MG63 (cell line): ENCODE data around the gene ALOX12. TPM values are rescaled to one million over a fixed set of nuclear protein-coding genes. Genes with fewer than 3 reads are reported as not detected.

Experiments
- DNase-seq: peaks from one replicate; pipeline ENCODE4 v3.0.0-alpha.2; 2020
- H3K27me3 ChIP-seq: fragments of 250-450 bp; sonication (Bioruptor Pico); 2 replicates; pipeline ENCODE4 v1.5.1; 2020; ENCODE audit warnings: mild to moderate bottlenecking, moderate library complexity
- H3K36me3 ChIP-seq: fragments of 250-450 bp; sonication (Bioruptor Pico); 2 replicates; pipeline ENCODE4 v1.5.1; 2020; ENCODE audit warnings: mild to moderate bottlenecking, moderate library complexity
- H3K4me3 ChIP-seq: fragments of 250-450 bp; sonication (Bioruptor Pico); 2 replicates; pipeline ENCODE4 v1.5.1; 2020; ENCODE audit warnings: mild to moderate bottlenecking, moderate library complexity
- H3K9me3 ChIP-seq: fragments of 250-450 bp; sonication (Bioruptor Pico); 2 replicates; pipeline ENCODE4 v1.5.1; 2020; ENCODE audit warnings: mild to moderate bottlenecking, moderate library complexity
- total RNA-seq: library from RNA; depleted of rRNA; stranded (reverse); fragments of >200 nt; shearing (Covaris generic); gene quantifications from 2 replicates; pipeline ENCODE4 v1.2.3, GENCODE V29; 2014; ENCODE audit warnings: low replicate concordance

Gene ALOX12
- total RNA-seq, 1 experiment from 2014 or later: not detected

DNA sequence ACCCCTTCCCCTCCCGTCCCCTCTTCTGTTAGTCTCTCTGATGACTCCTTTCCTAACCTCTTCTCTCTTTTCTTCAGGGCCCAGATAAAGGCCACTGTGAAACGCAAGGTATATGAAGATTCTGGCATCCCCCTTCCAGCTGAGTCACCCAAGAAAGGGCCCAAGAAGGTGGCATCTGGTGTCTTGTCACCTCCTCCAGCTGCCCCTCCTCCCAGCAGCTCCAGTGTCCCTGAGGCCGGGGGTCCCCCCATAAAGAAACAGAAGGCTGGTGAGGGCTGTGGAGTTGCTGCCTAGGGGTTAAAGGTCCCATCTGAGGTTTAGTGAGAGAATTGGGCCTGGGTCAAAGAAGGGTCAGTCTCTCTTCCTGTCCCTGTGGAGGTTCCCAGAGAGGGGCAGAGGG, 20.6 kb downstream of the ALOX12 start:
- Histone ChIP-seq H3K27me3 (no peaks in the 10 kb centered on the region), H3K9me3 (no peaks in the 10 kb centered on the region), H3K4me3 (no peak overlapping the region), H3K36me3 (peaks cover 16% of the 10 kb centered on the region)
- DNase-seq: no peak

DNA sequence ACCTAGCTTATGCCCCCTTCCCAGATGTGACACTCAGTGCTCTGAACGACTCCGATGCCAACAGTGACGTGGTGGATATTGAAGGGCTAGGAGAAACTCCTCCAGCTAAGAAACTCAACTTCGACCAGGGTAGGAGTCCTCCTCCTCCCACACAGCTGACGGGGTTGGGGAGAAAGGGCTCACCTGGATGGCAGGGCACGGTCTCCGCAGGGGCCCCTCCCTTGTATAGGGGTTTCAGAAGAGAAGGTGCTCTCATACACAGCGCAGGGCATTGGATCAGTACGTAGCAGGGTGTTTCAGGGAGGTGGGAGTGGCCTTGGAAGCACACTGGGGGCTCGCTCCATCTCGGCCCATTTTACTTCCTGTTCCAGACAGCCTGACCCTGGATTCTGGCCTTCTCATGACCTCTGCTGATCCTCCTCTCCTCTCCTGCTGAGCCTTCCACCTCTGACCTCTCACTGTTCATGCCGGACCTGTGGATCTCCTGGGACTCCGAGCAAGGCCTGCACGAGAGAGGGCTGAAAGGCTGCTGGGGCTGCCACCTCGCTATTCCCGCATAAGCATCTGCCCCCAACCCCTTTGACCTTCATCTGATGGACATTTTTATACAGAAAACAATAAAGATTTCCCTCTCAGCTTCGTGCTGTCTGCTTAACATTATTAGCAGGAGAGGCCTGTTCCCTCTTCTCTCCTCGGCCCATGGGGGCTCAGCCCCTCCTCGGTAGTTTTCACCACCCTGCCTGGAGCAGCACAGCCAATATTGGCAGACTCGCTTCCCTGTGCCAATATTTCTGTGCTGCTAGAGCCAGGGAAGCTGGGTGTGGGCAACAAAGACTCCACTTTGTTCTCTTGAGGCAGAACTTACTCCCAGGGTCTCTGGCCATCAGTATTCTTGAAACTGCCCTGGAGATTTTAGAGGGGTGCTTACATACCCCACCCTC, 21.3 kb downstream of the ALOX12 start:
- peaks cover 16% of the 10 kb centered on the region for H3K36me3 ChIP-seq
- no peaks in the 10 kb centered on the region for H3K9me3 ChIP-seq
- no peak for DNase-seq
- H3K27me3 ChIP-seq: no peaks in the 10 kb centered on the region
- H3K4me3 ChIP-seq: no peak overlapping the region

DNA sequence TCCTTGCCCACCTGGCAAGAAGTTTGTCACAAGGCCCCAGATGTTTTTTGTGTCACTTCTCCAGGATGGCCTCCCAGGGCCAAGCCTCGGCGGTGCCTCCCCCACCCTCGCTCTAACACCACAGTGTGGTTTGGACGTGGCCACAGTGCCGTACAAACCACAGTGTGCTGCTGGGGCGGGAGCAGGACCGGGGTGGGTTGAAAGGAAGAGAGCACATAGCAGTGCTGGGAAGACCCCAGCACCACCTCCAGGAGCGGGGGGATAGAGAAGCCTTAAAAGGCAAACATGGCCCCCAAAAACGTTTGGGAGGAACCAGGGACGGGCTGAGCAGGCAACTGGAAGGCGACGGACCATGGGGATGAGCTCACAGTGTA, 22.0 kb downstream of the ALOX12 start:
- H3K27me3 ChIP-seq: no peaks in the 10 kb centered on the region
- peaks cover 16% of the 10 kb centered on the region for H3K36me3 ChIP-seq
- H3K9me3 ChIP-seq: no peaks in the 10 kb centered on the region
- no peak for DNase-seq
- H3K4me3 ChIP-seq: peak overlapping the region; percentile 54

DNA sequence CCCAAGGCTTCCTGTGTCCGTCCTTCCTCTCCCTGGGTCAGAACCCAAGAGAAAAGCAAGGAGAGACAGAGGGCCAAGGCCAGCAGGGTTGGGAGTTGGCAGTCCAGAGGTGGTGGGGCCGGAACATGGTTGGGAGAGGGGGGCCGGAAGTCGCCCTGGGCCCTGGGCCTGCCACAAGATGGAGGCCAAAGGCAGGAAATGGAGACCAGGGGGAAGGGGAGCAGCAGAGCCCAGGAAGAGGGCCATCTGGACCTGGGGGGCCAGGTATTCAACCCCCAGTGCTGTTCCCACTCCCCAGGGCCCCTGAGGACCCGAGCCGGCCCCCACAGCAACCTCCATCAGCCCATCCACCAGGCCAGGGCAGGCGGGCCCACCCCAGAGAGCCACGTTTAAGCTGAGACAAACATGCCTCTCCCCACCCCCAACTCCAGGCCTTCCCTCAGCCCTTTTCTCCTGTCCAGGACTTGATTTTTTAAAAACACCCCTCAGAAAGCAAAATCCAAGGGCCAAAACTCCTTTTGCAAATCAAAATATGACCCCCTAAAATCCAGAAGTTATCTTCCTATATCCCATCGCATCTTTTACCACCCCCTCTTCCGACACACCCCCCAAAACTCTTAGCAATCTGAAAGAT, 22.6 kb downstream of the ALOX12 start:
- peak overlapping the region; percentile 54 for H3K4me3 ChIP-seq
- H3K27me3 ChIP-seq: no peaks in the 10 kb centered on the region
- peaks cover 16% of the 10 kb centered on the region for H3K36me3 ChIP-seq
- DNase-seq: peak; percentile 81
- no peaks in the 10 kb centered on the region for H3K9me3 ChIP-seq

DNA sequence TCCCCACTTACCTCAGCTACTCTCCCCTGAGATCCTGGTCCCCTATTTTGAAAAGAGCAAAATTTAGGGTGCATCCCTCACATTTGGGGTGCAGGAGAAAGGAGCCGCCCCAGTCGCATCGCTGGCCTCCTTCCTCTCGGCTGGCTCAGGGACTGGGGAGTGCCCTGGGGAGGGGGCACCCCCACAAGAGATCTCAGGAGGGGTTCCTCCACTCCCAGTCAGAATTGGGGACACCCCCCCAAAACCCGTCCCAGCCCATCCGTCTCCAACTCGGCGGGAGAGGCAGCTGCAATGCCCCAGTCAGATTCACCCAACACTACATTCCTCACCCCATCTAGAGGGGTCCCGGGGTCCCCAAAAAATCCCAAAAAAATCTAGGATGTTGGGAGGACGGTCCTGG, 23.5 kb downstream of the ALOX12 start:
- no peak for DNase-seq
- no peaks in the 10 kb centered on the region for H3K27me3 ChIP-seq
- no peaks in the 10 kb centered on the region for H3K9me3 ChIP-seq
- H3K36me3 ChIP-seq: peaks cover 14% of the 10 kb centered on the region
- H3K4me3 ChIP-seq: peak overlapping the region; percentile 54

DNA sequence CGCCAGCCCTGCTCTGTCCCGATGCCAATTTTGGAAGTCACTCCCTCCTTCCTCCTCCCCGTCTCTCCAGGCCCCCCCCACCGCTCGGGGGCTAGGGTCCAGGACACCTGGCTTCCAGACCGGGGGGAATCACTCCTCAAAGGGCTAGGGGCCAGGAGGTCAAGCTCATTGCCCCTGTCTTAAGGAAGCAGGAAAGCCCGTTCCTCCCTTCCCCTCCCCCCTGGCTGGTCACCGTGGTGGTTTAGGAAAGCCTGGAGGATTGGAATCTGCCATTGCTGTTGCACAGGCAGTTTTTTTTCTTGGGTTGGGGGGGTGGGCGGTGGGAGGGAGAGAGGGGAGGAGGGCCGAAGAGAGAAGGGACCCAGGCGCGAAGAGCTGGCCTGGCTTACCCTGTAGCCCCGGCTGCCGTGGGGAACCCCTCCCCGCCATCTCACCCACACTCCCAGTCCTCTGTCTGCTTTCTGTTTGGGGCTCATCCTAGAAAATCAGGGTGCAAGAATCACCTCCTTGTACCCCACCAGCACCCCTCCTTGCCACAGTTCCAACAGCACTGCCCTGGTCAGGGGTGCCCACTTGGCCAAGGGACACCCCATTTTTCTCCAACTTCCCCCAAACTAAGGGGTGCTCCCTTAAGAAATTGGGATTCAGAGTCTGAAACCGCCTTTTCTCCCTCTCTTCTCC, 24.1 kb downstream of the ALOX12 start:
- H3K27me3 ChIP-seq: no peaks in the 10 kb centered on the region
- no peaks in the 10 kb centered on the region for H3K9me3 ChIP-seq
- H3K36me3 ChIP-seq: peaks cover 14% of the 10 kb centered on the region
- peak; percentile 65 for DNase-seq
- peak overlapping the region; percentile 54 for H3K4me3 ChIP-seq

DNA sequence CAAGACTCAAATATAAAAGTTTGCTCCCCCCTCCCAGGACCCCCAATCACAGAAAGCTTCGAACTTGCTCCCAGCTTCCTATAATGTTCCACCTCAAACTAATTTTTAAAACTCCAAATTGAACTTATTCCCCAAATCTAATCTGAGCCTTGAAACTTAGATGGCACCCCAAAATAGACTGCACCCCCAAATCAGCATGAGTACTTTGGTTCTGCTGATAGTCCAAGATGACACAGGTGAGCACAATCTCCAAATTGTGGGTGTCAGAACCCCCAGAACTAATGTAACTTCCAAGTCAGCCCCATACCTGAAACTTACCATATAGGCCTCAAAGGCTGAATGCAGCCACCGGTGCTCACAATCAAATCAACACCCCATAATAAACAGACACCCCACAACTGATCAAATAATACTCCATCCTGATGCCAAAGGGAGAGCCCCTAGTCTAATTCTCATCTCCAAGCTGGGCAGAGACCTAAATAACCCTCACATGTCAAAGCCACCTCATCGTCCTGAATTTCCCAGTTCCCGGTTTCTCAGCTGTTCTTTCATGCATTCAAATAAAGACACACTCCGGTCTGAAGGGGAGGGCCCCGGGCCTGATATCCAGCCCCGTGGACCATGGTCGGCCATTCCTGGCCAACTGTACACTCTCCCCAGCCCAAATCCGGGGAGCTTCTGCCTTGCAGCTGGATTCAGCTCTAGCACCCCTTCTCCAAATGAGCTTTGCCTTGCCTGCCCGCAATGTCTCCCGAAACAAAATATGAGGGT, 25.2 kb downstream of the ALOX12 start:
- peaks cover 12% of the 10 kb centered on the region for H3K36me3 ChIP-seq

DNA sequence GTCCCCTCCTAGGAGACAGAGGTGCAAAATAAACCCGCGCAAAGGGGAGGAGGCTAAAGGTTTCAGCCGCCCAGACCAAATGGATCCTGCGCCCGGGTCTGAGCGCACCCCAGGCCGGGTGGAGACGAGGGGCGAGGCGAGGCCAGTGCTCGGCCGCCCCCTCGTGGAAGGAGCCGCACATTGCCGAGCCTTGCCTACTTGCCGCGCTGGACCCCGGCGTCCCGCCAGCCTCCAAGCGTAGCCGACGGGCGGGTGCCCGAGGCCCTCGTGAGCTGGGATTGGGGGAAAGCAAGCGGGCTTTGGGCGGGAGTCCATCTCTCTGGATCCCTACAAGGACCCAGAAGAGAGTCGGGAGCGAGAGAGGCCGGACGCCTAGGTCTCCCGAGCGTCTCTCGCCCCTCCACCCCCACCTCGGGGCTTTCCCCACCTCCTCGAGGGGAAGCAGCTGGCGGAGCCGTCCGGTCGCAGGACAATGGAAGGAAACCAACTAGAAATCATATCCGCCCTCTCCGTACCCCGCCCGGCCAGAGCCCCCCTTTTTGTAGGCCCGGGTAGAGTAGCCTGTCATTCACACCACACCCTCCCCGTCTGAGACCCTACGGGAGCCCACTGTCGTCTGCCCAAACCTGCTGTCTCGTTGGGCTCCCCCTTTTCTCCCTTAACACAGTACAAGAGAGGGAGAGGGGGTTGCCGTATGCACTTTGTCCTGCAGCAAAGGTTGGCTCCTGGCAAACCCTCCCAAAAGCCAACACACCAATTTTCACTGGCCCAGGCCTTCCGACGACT, 26.3 kb downstream of the ALOX12 start:
- Histone ChIP-seq H3K36me3 (peaks cover 6% of the 10 kb centered on the region), H3K4me3 (peak overlapping the region; percentile 18), H3K27me3 (no peaks in the 10 kb centered on the region), H3K9me3 (no peaks in the 10 kb centered on the region)
- peak; percentile 72 for DNase-seq

More for the DNA sequence above, 25.2 kb downstream of the ALOX12 start:
- DNase-seq: no peak
- H3K4me3 ChIP-seq: no peak overlapping the region
- H3K27me3 ChIP-seq: no peaks in the 10 kb centered on the region
- H3K9me3 ChIP-seq: no peaks in the 10 kb centered on the region

DNA sequence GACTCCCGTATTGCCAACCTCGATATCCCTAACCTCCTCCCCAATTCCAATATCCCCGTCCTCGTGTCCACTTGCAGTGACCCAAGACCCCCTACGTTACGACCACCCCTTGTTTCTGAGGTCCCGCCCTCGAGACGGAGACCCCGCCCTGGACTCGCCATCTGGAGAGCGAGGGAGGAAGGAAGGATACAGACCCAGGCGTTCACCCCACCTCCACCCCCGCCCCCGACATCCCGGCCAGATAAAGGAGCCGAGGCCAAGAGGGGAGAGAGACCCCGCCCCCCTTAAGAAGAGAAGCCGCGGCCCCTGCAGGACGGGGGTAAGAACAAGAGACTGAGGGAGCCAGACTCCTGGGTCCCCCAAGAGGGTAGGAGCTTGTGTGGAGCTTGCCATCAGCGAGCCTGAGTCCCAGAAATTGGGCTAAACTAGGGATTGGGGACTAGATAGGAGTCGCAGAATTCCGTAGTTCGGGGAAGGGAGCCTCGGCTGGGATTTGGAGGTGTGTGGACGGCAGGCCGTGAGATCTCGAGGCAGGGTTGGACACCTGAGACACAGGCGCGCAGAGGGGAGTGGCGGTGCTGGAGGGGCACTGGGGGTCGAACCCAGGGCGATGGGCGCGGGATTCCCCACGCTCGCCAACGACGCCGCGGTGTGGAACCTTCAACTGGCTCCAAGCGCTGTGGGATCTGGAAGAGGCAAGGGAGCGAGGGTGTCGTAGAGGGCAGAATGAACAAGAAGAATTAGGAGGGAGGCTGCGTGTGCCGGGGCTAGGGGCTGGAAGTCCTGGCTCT, 27.1 kb downstream of the ALOX12 start, which contains the start of gene BCL6B:
Gene BCL6B, plus strand, starts transcription at position 270 of the 791 bp plus-strand sequence. CDS start 622 bp downstream, outside the sequence.
- DNase-seq: no peak
- Histone ChIP-seq H3K27me3 (no peaks in the 10 kb centered on the region), H3K9me3 (no peaks in the 10 kb centered on the region), H3K36me3 (peaks cover under 1% of the 10 kb centered on the region; the same call in 1 of the 2 replicates), H3K4me3 (peak within 1 kb of the TSS; percentile 18)

DNA sequence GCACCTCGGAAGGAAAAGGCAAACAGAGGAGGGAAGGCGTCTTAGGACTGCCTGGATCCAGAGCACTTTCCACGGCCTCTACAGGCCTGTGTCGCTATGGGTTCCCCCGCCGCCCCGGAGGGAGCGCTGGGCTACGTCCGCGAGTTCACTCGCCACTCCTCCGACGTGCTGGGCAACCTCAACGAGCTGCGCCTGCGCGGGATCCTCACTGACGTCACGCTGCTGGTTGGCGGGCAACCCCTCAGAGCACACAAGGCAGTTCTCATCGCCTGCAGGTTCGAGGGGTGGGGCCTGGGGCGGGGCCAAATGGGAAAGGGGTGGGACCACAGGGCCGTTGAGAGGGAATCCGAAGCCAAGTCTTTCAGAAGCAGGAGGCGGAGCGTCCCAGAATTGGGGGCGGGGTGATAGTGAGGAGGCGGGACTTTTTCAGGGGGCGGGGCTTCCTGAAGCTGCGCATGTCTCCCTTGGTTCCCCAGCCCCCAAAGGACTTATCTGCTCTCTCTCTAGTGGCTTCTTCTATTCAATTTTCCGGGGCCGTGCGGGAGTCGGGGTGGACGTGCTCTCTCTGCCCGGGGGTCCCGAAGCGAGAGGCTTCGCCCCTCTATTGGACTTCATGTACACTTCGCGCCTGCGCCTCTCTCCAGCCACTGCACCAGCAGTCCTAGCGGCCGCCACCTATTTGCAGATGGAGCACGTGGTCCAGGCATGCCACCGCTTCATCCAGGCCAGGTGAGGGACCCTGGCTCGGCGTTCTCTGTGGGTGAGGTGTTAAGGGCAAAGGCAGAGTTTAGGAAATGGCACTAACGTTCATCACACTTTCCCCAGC, 27.9 kb downstream of the ALOX12 start:
- no peak overlapping the region for H3K4me3 ChIP-seq
- H3K36me3 ChIP-seq: no peaks in the 10 kb centered on the region
- no peaks in the 10 kb centered on the region for H3K27me3 ChIP-seq
- DNase-seq: no peak
- H3K9me3 ChIP-seq: no peaks in the 10 kb centered on the region

DNA sequence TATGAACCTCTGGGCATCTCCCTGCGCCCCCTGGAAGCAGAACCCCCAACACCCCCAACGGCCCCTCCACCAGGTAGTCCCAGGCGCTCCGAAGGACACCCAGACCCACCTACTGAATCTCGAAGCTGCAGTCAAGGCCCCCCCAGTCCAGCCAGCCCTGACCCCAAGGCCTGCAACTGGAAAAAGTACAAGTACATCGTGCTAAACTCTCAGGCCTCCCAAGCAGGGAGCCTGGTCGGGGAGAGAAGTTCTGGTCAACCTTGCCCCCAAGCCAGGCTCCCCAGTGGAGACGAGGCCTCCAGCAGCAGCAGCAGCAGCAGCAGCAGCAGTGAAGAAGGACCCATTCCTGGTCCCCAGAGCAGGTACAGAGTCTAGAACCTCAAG, 28.5 kb downstream of the ALOX12 start:
- no peaks in the 10 kb centered on the region for H3K27me3 ChIP-seq

DNA sequence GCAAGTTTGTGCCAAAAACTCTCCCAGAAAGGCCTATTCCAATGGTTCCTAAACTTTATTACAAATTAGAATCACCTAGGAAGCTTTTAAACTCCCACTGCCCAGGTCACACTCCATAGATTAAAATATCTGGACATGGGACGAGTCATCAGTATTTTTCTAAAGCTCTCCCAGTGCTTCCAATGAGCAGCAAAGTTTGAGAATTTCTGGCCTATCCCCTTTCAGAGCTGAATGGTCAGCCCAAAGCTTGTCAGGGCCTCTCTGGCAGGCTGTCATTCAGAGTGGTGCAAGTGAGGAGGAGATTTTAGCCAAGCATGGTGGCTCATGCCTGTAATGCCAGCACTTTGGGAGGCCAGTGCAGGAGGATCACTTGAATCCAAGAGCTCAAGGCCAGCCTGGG, 29.4 kb downstream of the ALOX12 start:
- no peak overlapping the region for H3K4me3 ChIP-seq
- no peak for DNase-seq
- H3K36me3 ChIP-seq: no peaks in the 10 kb centered on the region
- H3K9me3 ChIP-seq: no peaks in the 10 kb centered on the region
- no peaks in the 10 kb centered on the region for H3K27me3 ChIP-seq

More for the DNA sequence above, 28.5 kb downstream of the ALOX12 start:
- no peak overlapping the region for H3K4me3 ChIP-seq
- no peaks in the 10 kb centered on the region for H3K36me3 ChIP-seq
- no peak for DNase-seq
- H3K9me3 ChIP-seq: no peaks in the 10 kb centered on the region

DNA sequence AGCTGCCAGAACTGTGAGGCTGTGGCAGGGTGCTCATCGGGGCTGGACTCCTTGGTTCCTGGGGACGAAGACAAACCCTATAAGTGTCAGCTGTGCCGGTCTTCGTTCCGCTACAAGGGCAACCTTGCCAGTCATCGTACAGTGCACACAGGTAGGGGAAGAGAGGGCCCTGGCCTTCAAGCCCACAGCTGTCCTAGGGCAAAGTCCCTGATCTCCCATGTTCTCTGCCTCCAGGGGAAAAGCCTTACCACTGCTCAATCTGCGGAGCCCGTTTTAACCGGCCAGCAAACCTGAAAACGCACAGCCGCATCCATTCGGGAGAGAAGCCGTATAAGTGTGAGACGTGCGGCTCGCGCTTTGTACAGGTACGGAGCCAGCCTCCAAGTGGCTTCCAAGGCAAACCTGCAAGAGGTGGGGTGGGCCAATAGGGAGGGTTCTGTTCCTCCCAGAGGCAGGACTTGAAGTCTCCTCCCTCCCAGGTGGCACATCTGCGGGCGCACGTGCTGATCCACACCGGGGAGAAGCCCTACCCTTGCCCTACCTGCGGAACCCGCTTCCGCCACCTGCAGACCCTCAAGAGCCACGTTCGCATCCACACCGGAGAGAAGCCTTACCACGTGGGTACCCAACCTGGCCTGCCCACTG, 30.7 kb downstream of the ALOX12 start:
- no peaks in the 10 kb centered on the region for H3K36me3 ChIP-seq
- no peak overlapping the region for H3K4me3 ChIP-seq
- DNase-seq: no peak
- no peaks in the 10 kb centered on the region for H3K27me3 ChIP-seq
- H3K9me3 ChIP-seq: no peaks in the 10 kb centered on the region

DNA sequence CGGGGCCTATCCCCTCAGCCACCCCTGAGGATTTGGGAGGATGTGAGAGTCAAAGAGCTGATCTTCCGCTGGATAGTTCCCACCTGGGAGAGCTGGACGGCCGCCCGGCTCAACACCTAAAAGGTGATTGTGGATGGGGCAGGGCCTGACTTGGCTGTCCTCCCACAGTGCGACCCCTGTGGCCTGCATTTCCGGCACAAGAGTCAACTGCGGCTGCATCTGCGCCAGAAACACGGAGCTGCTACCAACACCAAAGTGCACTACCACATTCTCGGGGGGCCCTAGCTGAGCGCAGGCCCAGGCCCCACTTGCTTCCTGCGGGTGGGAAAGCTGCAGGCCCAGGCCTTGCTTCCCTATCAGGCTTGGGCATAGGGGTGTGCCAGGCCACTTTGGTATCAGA, 31.5 kb downstream of the ALOX12 start:
- Histone ChIP-seq H3K27me3 (no peaks in the 10 kb centered on the region), H3K9me3 (no peaks in the 10 kb centered on the region), H3K4me3 (no peak overlapping the region), H3K36me3 (no peaks in the 10 kb centered on the region)
- DNase-seq: no peak
